CD1c-positive myeloid dendritic cell (primary cell): ENCODE measurements around the gene FOLR2.
"Not testable (repeated sequence)": the region's sequence is repeated elsewhere in the genome, so short reads cannot be mapped to it uniquely, and the experiment has no call there.

ENCODE experiments used
- DNase-seq: peaks from one replicate; pipeline ENCODE4 v3.0.0-alpha.2; 2016; ENCODE audit errors: extremely low spot score

FOLR2 gene

DNA sequence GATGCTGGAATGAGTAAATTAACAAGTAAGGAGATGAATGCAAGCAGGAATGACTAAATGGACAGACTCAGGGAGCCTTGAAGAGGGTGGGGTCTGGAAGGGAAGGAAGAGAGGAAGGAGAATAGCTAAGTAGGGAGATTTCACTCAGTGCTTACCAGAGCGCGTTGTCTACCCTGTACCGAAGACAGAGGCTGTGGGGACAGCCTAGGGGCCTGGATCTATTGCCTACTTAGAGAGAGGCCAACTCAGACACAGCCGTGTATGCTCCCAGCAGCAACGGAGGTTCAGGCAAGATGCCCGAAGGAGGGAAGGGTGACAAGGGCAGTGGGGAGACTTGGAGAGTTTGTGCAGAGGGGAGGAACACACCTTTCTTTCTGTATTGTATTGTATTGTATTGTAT lies at the start of gene FOLR2:
Gene FOLR2, plus strand, starts transcription at position 157 of the 400 bp plus-strand sequence. CDS start 1,791 bp downstream, outside the sequence.
- DNase-seq: no peak

GRCh38 chr11:72169046-72169555 lies 47.5 kb upstream of the FOLR2 start:
- not testable (repeated sequence) for DNase-seq

DNA sequence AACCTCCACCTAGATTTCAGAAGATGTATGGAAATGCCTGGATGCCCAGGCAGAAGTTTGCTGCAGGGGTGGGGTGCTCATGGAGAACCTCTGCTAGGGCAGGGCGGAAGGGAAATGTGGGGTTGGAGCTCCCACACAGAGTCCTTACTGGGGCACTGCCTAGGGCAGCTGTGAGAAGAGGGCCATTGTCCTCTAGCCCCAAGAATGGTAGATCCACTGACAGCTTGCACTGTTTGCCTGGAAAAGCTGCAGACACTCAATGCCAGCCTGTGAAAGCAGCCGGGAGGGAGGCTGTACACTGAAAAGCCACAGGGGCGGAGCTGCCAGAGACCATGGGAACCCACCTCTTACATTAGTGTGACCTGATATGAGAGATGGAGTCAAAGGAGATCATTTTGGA lies 46.8 kb upstream of the FOLR2 start:
- not testable (repeated sequence) for DNase-seq

GRCh38 chr11:72172043-72172442 lies 44.6 kb upstream of the FOLR2 start:
- DNase-seq: peak; percentile 38

DNA sequence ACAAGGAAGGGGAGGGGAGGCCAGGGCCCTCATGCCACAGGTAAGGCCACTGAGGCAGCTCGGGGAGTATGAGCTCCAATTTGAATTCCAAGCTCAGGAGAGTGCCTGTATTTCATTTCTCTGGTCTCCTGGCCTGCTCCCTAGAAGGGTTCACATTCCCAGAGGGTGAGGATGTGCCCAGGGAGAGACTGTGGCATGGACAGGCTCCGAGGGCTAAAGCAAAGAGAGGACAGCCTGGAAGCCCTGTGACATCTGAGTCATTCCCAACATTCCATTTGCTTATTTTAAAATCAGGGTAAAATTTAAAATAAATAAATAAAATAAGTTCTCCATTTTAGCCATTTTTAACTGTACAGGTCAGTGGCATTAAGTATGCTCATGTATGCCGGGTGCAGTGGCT lies 43.3 kb upstream of the FOLR2 start:
- DNase-seq: no peak

DNA sequence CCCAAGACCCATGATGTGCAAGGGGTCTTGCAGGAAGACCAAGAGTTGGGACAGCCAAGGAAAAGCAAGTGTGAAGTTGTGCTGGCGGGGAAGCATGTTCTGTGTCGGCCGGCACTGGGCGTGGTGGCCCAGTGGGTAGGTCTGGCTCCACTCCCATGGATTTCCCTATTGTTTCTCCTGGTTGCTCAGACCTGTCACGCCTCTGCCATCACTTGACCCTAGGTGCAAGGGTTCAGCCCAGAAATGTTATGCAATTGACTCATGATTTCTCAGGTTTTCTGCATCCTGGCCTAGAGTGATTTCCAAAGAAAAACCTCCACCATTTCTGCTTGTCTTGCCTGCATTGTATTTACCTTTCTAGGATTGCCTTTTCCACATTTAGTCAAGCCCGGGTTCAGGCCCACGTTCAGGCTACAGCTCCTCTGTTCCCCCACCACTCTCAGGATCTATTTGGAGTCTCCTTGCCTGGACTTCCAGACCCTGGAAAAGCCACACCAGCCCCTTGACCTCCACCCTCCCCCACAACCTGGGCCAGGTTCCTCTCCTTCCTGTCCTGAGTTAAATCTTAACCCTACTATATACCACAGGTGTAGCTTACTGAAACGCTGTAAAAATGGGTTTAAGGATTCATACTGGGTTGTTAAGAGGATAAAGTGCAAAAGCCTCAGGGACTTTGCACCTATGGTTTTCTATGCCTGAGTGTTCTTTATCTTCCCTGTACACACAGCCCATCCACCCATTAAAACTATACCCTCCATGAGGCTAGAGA lies 42.1 kb upstream of the FOLR2 start:
- no peak for DNase-seq

DNA sequence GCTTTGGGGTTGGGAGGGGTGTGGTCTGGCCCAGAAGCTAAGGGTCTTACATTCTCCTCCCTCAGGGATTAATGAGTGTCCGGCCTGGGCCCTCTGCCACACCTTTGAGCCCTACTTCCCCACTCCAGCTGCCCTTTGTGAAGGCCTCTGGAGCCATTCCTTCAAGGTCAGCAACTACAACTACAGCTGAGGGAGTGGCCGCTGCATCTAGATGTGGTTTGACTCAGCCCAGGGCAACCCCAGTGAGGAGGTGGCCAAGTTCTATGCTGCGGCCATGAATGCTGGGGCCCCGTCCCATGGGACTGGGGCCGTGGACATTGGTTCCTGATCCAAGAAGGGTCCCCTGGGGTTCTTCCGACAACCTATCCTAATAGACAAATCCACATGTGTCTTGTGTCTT lies 38.9 kb upstream of the FOLR2 start:
- no peak for DNase-seq

DNA sequence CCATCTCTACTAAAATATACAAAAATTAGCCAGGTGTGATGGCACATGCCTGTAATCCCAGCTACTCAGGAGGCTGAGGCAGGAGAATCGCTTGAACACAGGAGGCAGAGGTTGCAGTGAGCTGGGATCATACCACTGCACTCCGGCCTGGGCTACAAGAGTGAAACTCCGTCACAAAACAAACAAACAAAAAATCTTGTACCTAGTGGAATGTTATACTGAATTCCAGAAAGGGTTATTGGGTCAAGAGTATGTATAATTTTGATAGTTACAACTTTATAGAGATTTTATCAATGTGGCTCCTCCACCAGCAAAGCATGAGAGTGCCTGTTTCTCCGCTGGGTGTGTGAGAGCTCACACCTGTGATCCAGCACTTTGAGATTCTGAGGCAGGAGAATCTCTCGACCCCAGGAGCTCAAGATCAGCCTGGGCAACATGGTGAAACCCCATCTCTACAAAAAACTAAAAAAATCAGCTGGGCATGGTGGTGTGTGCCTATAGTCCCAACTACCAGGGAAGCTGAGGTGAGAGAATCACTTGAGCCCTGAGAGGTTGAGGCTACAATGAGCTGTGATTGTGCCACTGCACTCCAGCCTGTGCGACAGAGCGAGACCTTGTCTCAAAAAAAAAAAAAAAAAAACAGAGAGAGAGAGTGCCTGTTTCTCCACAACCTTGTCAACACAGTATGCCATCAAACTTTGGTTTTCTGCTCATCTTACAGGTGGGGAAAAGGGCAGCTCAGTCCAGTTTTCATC lies 37.4 kb upstream of the FOLR2 start:
- no peak for DNase-seq

GRCh38 chr11:72179804-72180396 lies 36.7 kb upstream of the FOLR2 start:
- no peak for DNase-seq

DNA sequence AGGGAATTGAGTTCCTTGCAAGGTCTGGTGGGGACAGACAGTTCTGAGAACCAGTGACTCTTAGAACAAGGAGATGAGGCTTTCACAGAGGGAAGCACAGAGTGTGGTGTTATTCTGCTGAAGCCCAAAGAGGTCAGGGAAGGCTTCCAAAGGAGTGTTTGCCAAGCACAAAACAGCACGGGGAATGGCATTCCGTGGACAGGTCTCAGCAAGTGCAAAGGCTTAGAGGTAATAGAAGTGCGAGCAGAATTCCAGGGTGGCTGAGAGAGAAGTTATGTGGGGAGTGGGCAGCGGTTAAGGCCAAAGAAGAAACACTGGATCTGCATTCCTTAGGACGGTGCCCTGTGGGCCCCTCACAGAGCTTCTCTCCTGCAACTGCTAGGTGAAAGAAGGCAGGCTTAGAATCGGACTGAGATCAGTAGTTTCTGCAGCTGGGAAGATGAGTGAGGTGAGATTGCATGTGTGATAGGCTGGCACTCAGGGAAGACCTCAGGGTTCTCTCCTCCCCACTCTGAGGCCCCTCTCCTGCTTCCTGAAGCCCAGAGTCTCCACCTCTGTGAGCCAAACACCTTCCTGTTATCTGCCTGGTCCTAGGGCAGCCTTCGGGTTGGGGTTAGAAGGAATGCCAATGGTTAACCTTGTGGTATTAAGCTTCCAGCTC lies 35.6 kb upstream of the FOLR2 start:
- not testable (repeated sequence) for DNase-seq

GRCh38 chr11:72181553-72181958 lies 35.0 kb upstream of the FOLR2 start:
- not testable (repeated sequence) for DNase-seq

GRCh38 chr11:72188267-72188666 lies 28.3 kb upstream of the FOLR2 start:
- DNase-seq: no peak

DNA sequence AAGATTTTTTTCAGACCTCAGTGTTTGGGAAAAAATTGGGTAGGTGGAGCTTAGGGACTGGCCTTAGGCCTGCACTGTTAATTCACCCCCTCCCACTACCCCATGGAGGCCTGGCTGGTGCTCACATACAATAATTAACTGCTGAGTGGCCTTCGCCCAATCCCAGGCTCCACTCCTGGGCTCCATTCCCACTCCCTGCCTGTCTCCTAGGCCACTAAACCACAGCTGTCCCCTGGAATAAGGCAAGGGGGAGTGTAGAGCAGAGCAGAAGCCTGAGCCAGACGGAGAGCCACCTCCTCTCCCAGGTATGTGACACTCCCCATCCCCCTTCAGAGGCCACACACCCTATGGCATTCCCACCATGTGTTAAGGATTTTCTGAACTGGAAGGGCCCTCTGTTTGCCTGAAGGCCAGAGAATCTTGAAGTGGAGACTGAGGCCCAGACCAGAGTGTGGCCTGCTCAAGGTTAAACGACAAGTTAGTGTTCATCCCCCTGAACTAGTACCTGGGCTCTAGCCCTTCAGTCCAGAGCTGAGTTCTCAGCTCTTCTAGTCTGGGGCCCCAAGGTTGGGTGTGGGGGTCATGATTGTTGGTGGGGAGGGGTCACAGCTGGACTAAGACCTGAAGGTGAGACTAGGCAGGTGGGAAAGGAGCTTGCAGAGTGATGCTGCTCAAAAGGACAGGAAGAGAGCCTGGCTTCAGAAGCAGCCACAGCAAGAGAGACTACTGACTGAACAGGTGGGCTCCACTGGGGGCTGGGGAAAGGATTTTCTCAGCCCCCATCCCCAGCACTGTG lies 26.9 kb upstream of the FOLR2 start:
- DNase-seq: no peak

DNA sequence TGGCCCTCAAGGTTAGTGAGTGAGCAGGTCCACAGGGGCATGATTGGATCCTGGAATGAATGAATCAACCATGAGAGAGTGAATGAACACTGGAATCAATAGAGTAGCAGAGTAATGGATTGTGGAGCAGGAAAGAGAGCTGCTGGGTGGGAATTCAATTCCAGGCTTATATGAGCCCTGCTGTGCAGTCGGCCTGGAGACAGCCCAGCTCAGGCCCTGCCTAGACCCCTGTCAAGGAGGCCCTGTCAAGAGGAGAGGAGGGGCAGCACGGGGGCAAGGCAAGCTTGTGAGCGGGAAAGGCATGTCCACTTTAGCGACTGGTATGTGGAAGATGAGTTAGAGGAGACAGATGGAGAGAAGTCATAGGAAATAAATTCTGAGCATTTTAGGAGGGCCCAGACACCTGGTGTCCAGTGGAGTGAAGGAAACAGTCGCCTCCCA lies 25.9 kb upstream of the FOLR2 start:
- no peak for DNase-seq

DNA sequence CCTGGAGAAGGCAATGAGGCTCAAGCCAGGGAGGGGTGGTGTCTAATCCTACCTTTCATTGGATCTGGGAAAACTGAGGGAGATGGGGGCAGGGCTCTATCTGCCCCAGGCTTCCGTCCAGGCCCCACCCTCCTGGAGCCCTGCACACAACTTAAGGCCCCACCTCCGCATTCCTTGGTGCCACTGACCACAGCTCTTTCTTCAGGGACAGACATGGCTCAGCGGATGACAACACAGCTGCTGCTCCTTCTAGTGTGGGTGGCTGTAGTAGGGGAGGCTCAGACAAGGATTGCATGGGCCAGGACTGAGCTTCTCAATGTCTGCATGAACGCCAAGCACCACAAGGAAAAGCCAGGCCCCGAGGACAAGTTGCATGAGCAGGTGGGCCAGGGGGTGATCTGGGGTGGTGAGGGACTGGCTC lies 24.6 kb upstream of the FOLR2 start, which contains the start of gene FOLR1:
Gene FOLR1, plus strand, starts transcription at position 180 of the 421 bp plus-strand sequence. Its CDS starts 34 bp downstream, at position 214.
- DNase-seq: no peak

DNA sequence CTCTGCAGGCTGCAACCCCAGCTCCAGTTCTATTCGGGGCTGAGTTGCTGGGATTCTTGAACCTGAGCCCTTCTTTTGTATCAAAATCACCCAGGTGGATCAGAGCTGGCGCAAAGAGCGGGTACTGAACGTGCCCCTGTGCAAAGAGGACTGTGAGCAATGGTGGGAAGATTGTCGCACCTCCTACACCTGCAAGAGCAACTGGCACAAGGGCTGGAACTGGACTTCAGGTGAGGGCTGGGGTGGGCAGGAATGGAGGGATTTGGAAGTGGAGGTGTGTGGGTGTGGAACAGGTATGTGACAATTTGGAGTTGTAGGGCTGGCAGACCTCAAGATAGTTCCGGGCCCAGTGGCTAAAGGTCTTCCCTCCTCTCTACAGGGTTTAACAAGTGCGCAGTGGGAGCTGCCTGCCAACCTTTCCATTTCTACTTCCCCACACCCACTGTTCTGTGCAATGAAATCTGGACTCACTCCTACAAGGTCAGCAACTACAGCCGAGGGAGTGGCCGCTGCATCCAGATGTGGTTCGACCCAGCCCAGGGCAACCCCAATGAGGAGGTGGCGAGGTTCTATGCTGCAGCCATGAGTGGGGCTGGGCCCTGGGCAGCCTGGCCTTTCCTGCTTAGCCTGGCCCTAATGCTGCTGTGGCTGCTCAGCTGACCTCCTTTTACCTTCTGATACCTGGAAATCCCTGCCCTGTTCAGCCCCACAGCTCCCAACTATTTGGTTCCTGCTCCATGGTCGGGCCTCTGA lies 20.9 kb upstream of the FOLR2 start:
- no peak for DNase-seq

DNA sequence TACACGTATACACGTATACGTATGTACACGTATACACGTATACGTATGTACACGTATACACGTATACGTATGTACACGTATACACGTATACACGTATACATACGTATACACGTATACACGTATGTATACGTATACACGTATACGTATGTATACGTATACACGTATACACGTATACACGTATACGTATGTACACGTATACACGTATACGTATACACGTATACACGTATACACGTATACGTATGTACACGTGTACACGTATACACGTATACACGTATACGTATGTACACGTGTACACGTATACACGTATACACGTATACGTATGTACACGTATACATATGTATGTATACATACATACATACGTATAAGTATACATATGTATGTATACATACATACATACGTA lies 15.1 kb upstream of the FOLR2 start:
- DNase-seq: not testable (repeated sequence)

GRCh38 chr11:72202571-72202970 lies 14.0 kb upstream of the FOLR2 start:
- no peak for DNase-seq

- no peak for DNase-seq
These were observed 13.4 kb upstream of the FOLR2 start for GRCh38 chr11:72203163-72203562.

DNA sequence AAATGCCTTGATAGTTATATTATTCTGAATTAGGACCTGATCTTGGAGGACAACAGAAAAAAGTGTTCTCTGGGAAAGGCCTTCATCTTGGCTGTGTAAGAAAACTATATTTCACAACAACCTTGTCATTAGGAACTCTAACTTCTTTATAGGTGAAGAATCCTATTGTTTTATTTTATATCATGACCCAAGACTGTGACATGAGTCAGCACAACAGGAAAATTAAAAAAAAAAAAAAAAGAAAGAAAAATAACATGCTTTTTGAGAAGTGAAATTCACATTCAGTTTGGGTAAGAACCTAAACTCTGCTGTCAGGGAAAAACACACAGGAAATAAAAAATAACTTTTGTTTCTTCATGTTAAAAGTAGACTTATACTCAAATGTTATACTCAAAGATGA lies 11.7 kb upstream of the FOLR2 start:
- DNase-seq: no peak
